NCI-H146 treated with DMSO at 0.1 percent for 48 hours (cell line): ENCODE results near the gene LRRTM3.
A peak's percentile ranks its signal among the peaks of the same experiment; 100 is the strongest.

Source experiments
- DNase-seq: peaks from one replicate; lab custom pipeline; 2025; ENCODE audit not compliant: unreplicated experiment; lab: John Stamatoyannopoulos, UW

Gene LRRTM3

GRCh38 chr10:66931949-66932343 lies 6.1 kb downstream of the LRRTM3 start:
- no peak for DNase-seq

- DNase-seq: no peak
Observed at GRCh38 chr10:66934711-66935110, 8.9 kb downstream of the LRRTM3 start.

- DNase-seq: no peak
Observed at GRCh38 chr10:66940965-66941364, 15.1 kb downstream of the LRRTM3 start.

GRCh38 chr10:66941491-66941890 lies 15.7 kb downstream of the LRRTM3 start:
- no peak for DNase-seq

- DNase-seq: no peak
Observed at GRCh38 chr10:66942407-66942806, 16.6 kb downstream of the LRRTM3 start.

GRCh38 chr10:66943590-66943989 lies 17.8 kb downstream of the LRRTM3 start:
- no peak for DNase-seq

- DNase-seq: no peak
Observed at GRCh38 chr10:66951896-66952295, 26.1 kb downstream of the LRRTM3 start.

- DNase-seq: no peak
Observed at GRCh38 chr10:66958466-66958865, 32.6 kb downstream of the LRRTM3 start.

- DNase-seq: no peak
Observed at GRCh38 chr10:66964946-66965345, 39.1 kb downstream of the LRRTM3 start.

GRCh38 chr10:66980246-66980815 lies 54.5 kb downstream of the LRRTM3 start:
- DNase-seq: no peak

- DNase-seq: no peak
Observed at GRCh38 chr10:66981361-66982052, 55.7 kb downstream of the LRRTM3 start.

GRCh38 chr10:66982053-66982420 lies 56.2 kb downstream of the LRRTM3 start:
- DNase-seq: no peak

GRCh38 chr10:66982792-66983474 lies 57.1 kb downstream of the LRRTM3 start:
- DNase-seq: no peak

GRCh38 chr10:66983475-66983818 lies 57.6 kb downstream of the LRRTM3 start:
- peak; percentile 8 for DNase-seq

GRCh38 chr10:66990143-66990830 lies 64.5 kb downstream of the LRRTM3 start:
- DNase-seq: no peak

GRCh38 chr10:66996996-66997395 lies 71.2 kb downstream of the LRRTM3 start:
- no peak for DNase-seq

GRCh38 chr10:66999762-67000545 lies 74.1 kb downstream of the LRRTM3 start:
- no peak for DNase-seq

- DNase-seq: no peak
Observed at GRCh38 chr10:67004690-67005089, 78.9 kb downstream of the LRRTM3 start.

GRCh38 chr10:67005981-67006380 lies 80.1 kb downstream of the LRRTM3 start:
- DNase-seq: no peak

- DNase-seq: no peak
Observed at GRCh38 chr10:67011480-67011879, 85.6 kb downstream of the LRRTM3 start.

GRCh38 chr10:67011981-67012380 lies 86.1 kb downstream of the LRRTM3 start:
- DNase-seq: no peak
